A549 (cell line): ENCODE measurements around the gene RGS21. TPM values are rescaled to one million over a fixed set of nuclear protein-coding genes. Genes with fewer than 3 reads are reported as not detected.

Experiments
- ATAC-seq, 2 experiments: fragments of 200-7000 bp in 1 of 2; fragments of >200 bp in 1 of 2; cut with Nextera tagmentation in 1 of 2; cut with Tn5 transposase in 1 of 2; 3 replicates each; pipeline versions ENCODE4 v1.8.0 to v1.9.1; 2018 to 2020; ENCODE audit warnings: mild to moderate bottlenecking in 1 of 2, moderate library complexity in 1 of 2
- CTCF ChIA-PET: fragments of 300-600 bp; sonication (Branson Sonifier 250); formaldehyde crosslinking; extraction: SDS; loops from one replicate; lab custom pipeline; 2021; ENCODE audit warnings: antibody characterized with exemption, inconsistent platforms; lab: Yijun Ruan, JAX
- POLR2A ChIA-PET: fragments of 350-600 bp; formaldehyde crosslinking; extraction: SDS; loops from one replicate; lab custom pipeline; 2021; ENCODE audit warnings: antibody characterized with exemption, inconsistent platforms; lab: Yijun Ruan, JAX
- DNase-seq, 2 experiments: peaks; one replicate each; pipeline versions ENCODE4 v3.0.0 to v3.0.0-alpha.2; 2011 to 2016; ENCODE audit warnings: low read depth in 1 of 2, low spot score in 1 of 2
- FAIRE-seq: peaks from 2 replicates; lab custom pipeline; 2011; peaks lifted over from hg19 to GRCh38; lab: Jason Lieb, UNC
- H3K27ac ChIP-seq, 2 experiments: fragments of >200 bp; sonication (Bioruptor Twin); formaldehyde crosslinking; 3 replicates each; pipeline ENCODE4 v1.5.1; 2016 to 2017
- H3K4me1 ChIP-seq: fragments of >200 bp; sonication (Bioruptor Twin); formaldehyde crosslinking; 3 replicates; pipeline ENCODE4 v1.6.1; 2016
- H3K4me2 ChIP-seq: fragments of >200 bp; sonication (Bioruptor Twin); formaldehyde crosslinking; 3 replicates; pipeline ENCODE4 v1.6.1; 2016
- H3K4me3 ChIP-seq: fragments of >200 bp; sonication (Bioruptor Twin); formaldehyde crosslinking; 3 replicates; pipeline ENCODE4 v1.5.1; 2016
- H3K9me3 ChIP-seq: fragments of >200 bp; sonication (Bioruptor Twin); formaldehyde crosslinking; 3 replicates; pipeline ENCODE4 v1.6.1; 2016
- CHD2 ChIP-seq: fragments of 150-350 bp; IDR thresholded peaks from 2 replicates; pipeline ENCODE4 v1.6.1; 2014; ENCODE audit warnings: low read length; ENCODE audit not compliant: partially characterized antibody
- E2F6 ChIP-seq: IDR thresholded peaks from 2 replicates; pipeline ENCODE4 v1.6.1; 2012; ENCODE audit warnings: low read depth, borderline replicate concordance
- FOXS1 ChIP-seq: fragments of 250-450 bp; sonication (Bioruptor Pico); IDR thresholded peaks from 2 replicates; pipeline ENCODE4 v1.5.0; 2020; ENCODE audit warnings: mild to moderate bottlenecking, moderate library complexity
- JUNB ChIP-seq: fragments of >200 bp; sonication (Bioruptor Twin); formaldehyde crosslinking; IDR thresholded peaks from 2 replicates; pipeline ENCODE4 v1.6.1; 2016
- KDM1A ChIP-seq: fragments of 200-600 bp; sonication (generic); IDR thresholded peaks from 2 replicates; pipeline ENCODE4 v1.6.1; 2016; ENCODE audit warnings: low read depth, mild to moderate bottlenecking
- KDM5A ChIP-seq: fragments of 200-600 bp; sonication (generic); IDR thresholded peaks from 2 replicates; pipeline ENCODE4 v1.6.1; 2016; ENCODE audit warnings: antibody characterized with exemption, mild to moderate bottlenecking
- MAFK ChIP-seq: fragments of 450-650 bp; IDR thresholded peaks from 2 replicates; pipeline ENCODE4 v1.6.1; 2014; ENCODE audit not compliant: partially characterized antibody
- MAZ ChIP-seq: fragments of 150-350 bp; IDR thresholded peaks from 2 replicates; pipeline ENCODE4 v1.6.1; 2014; ENCODE audit warnings: antibody characterized with exemption, low read depth, low read length, borderline replicate concordance
- NFE2L2 ChIP-seq: fragments of 150-350 bp; conservative IDR thresholded peaks from 2 replicates; pipeline ENCODE4 v1.6.1; 2014; ENCODE audit warnings: low read length
- PBX3 ChIP-seq: IDR thresholded peaks from 2 replicates; pipeline ENCODE4 v1.6.1; 2012
- POLR2AphosphoS2 ChIP-seq: conservative IDR thresholded peaks from 2 replicates; pipeline ENCODE4 v1.6.1; 2012; ENCODE audit warnings: low read length, improper control_type of control experiment, inconsistent platforms
- RAD21 ChIP-seq, 2 experiments: fragments of >200 bp in 1 of 2; sonication (Bioruptor Twin) in 1 of 2; formaldehyde crosslinking in 1 of 2; IDR thresholded peaks in 1 of 2; conservative IDR thresholded peaks in 1 of 2; 2 replicates in 1 of 2; 3 replicates in 1 of 2; pipeline ENCODE4 v1.6.1; 2012 to 2018; ENCODE audit warnings: inconsistent platforms in 1 of 2
- RCOR1 ChIP-seq: fragments of 150-350 bp; IDR thresholded peaks from 2 replicates; pipeline ENCODE4 v1.6.1; 2014; ENCODE audit warnings: antibody characterized with exemption, low read length, low read depth
- RFX5 ChIP-seq: fragments of 450-650 bp; IDR thresholded peaks from 2 replicates; pipeline ENCODE4 v1.7.1; 2014; ENCODE audit warnings: antibody characterized with exemption, mild to moderate bottlenecking, moderate library complexity
- RNF2 ChIP-seq: fragments of 200-600 bp; sonication (generic); IDR thresholded peaks from 2 replicates; pipeline ENCODE4 v1.6.1; 2016; ENCODE audit warnings: low read depth, mild to moderate bottlenecking, antibody characterized with exemption, moderate library complexity, borderline replicate concordance
- ZFP36 ChIP-seq: fragments of 450-650 bp; IDR thresholded peaks from 2 replicates; pipeline ENCODE4 v1.6.1; 2014; ENCODE audit warnings: borderline replicate concordance; ENCODE audit not compliant: partially characterized antibody
- ZSCAN20 ChIP-seq: fragments of 250-450 bp; sonication (Bioruptor Pico); IDR thresholded peaks from 2 replicates; pipeline ENCODE4 v1.8.0; 2022; ENCODE audit warnings: mild to moderate bottlenecking, moderate library complexity
- WGBS: methylation state at CpG from one replicate; pipeline ENCODE4 v1.1.6; 2017; ENCODE audit errors: missing lambda C conversion rate; 5-methylcytosine and 5-hydroxymethylcytosine counted together
- polyA plus RNA-seq, 4 experiments: library from polyadenylated mRNA; depleted of rRNA in 3 of 4; stranded (reverse); fragments of >200 nt; fragmentation: RNase III in 1 of 4; extraction: RNeasy Plus Mini Kit Qiagen cat#74134 plus additional on column Dnase treatment in 1 of 4; gene quantifications; 2 replicates in 3 of 4; 3 replicates in 1 of 4; pipeline ENCODE4 v1.2.3, GENCODE V29; 2011 to 2017
- TF ChIP-seq, protein P1 (sequence below): fragments of >200 bp; sonication (Bioruptor Twin); formaldehyde crosslinking; IDR thresholded peaks from 3 replicates; pipeline ENCODE4 v1.5.1; 2016

The RGS21 gene
- polyA plus RNA-seq, 2 of the 4 experiments (the other 2 are of a cell fraction) = not detected

DNA sequence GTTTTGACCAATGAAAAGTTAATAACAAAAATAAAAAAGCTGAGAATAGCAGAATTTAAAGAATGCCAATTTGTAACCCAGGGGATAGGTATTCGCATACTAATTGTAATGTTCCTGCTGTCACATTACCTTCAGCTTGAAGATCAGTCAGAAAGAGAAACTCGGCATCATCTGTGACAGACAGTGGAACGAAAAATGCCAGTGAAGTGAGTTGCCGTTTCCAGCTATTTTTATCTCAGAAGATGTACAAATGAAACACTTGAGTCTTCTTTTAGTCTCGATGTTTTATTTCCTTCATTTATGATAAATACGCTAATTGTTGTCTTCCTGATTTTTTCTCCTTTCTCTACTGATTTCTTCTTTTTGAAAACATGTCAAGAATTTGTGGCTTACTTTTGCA is 26.1 kb downstream of the RGS21 start:
- no peak for DNase-seq
- 35% methylated on average over 6 of the region's 6 CpGs for WGBS
- no peak for TF ChIP-seq JUNB
- TF ChIP-seq MAFK = peak; percentile 8
- no peak for TF ChIP-seq MAZ
- TF ChIP-seq, protein P1, sequence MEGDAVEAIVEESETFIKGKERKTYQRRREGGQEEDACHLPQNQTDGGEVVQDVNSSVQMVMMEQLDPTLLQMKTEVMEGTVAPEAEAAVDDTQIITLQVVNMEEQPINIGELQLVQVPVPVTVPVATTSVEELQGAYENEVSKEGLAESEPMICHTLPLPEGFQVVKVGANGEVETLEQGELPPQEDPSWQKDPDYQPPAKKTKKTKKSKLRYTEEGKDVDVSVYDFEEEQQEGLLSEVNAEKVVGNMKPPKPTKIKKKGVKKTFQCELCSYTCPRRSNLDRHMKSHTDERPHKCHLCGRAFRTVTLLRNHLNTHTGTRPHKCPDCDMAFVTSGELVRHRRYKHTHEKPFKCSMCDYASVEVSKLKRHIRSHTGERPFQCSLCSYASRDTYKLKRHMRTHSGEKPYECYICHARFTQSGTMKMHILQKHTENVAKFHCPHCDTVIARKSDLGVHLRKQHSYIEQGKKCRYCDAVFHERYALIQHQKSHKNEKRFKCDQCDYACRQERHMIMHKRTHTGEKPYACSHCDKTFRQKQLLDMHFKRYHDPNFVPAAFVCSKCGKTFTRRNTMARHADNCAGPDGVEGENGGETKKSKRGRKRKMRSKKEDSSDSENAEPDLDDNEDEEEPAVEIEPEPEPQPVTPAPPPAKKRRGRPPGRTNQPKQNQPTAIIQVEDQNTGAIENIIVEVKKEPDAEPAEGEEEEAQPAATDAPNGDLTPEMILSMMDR = no peak
- no peak for TF ChIP-seq CHD2
- TF ChIP-seq ZFP36 = no peak
- TF ChIP-seq, all 56 proteins: peak for 1
- no peak overlapping the region for H3K27ac ChIP-seq
- ChIA-PET CTCF (no interaction called here), POLR2A (no interaction called here)
- ATAC-seq (no peak), FAIRE-seq (no peak)
- no peaks in the 10 kb centered on the region for H3K4me1 ChIP-seq
- no peak overlapping the region for H3K4me2 ChIP-seq
- no peaks in the 10 kb centered on the region for H3K9me3 ChIP-seq
- H3K4me3 ChIP-seq = no peak overlapping the region

GRCh38 chr1:192343344-192343743 is 26.6 kb downstream of the RGS21 start:
- CTCF ChIA-PET = no interaction called here
- no peak for TF ChIP-seq E2F6
- no peak for TF ChIP-seq KDM5A
- no peak for TF ChIP-seq POLR2AphosphoS2
- TF ChIP-seq KDM1A = no peak
- TF ChIP-seq RNF2 = no peak
- no peak for TF ChIP-seq FOXS1 (CRISPR knock-in tag)
- FAIRE-seq = no peak
- 42% methylated on average over 3 of the region's 3 CpGs for WGBS
- no peak overlapping the region for H3K4me2 ChIP-seq
- ATAC-seq = no peak
- H3K27ac ChIP-seq = no peak overlapping the region
- no peak overlapping the region for H3K4me3 ChIP-seq
- POLR2A ChIA-PET = no interaction called here
- DNase-seq = no peak
- no peaks in the 10 kb centered on the region for H3K4me1 ChIP-seq
- H3K9me3 ChIP-seq = no peaks in the 10 kb centered on the region

DNA sequence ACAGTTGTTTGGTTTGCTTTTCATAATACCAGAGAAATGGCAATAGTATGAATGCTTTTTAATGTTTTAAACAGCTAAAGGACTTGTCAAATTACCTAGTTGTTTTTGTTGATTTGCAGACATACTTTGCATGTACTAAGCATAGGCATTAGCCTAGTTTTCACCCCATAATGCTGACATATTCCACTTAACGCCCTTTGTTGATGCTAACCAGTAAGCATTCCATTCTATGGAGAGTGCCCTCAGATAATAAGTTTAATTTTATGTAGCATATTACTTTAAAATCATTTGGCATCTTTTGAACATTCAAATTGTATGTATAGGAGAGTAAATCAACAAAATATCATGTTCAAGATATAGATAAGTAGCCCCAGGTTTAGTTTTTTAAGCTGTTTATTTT is 32.5 kb downstream of the RGS21 start:
- ChIA-PET CTCF (no interaction called here), POLR2A (no interaction called here)
- WGBS = 40% methylated on average over 1 of the region's 1 CpG
- H3K4me2 ChIP-seq = no peak overlapping the region
- no peak for TF ChIP-seq PBX3
- no peak for TF ChIP-seq NFE2L2
- TF ChIP-seq RFX5 = no peak
- no peak for TF ChIP-seq ZSCAN20 (CRISPR knock-in tag)
- TF ChIP-seq RCOR1 = no peak
- no peak overlapping the region for H3K27ac ChIP-seq
- H3K9me3 ChIP-seq = no peaks in the 10 kb centered on the region
- FAIRE-seq (no peak), ATAC-seq (no peak), DNase-seq (no peak)
- no peaks in the 10 kb centered on the region for H3K4me1 ChIP-seq
- H3K4me3 ChIP-seq = no peak overlapping the region

- Histone ChIP-seq H3K4me3 (no peak overlapping the region), H3K4me1 (no peaks in the 10 kb centered on the region), H3K27ac (no peak overlapping the region), H3K4me2 (no peak overlapping the region), H3K9me3 (no peaks in the 10 kb centered on the region)
- DNase-seq (no peak), FAIRE-seq (no peak), ATAC-seq (no peak)
- 51% methylated on average over 3 of the region's 3 CpGs for WGBS
- no peak for TF ChIP-seq RAD21 (conservative IDR thresholded peaks at IDR 0.05 in 1 of 2, IDR thresholded peaks at IDR 0.05 in 1 of 2)
- CTCF ChIA-PET = no interaction called here
- POLR2A ChIA-PET = no interaction called here
Observed at GRCh38 chr1:192350356-192350755, 33.6 kb downstream of the RGS21 start.
